GM18526 (cell line): ENCODE results near the gene RGL4.

Experiments used
- POLR2A ChIP-seq: IDR thresholded peaks from 3 replicates; pipeline ENCODE4 v1.6.1; 2011; ENCODE audit not compliant: insufficient read length; ENCODE audit errors: extremely low read depth

RGL4 gene

DNA sequence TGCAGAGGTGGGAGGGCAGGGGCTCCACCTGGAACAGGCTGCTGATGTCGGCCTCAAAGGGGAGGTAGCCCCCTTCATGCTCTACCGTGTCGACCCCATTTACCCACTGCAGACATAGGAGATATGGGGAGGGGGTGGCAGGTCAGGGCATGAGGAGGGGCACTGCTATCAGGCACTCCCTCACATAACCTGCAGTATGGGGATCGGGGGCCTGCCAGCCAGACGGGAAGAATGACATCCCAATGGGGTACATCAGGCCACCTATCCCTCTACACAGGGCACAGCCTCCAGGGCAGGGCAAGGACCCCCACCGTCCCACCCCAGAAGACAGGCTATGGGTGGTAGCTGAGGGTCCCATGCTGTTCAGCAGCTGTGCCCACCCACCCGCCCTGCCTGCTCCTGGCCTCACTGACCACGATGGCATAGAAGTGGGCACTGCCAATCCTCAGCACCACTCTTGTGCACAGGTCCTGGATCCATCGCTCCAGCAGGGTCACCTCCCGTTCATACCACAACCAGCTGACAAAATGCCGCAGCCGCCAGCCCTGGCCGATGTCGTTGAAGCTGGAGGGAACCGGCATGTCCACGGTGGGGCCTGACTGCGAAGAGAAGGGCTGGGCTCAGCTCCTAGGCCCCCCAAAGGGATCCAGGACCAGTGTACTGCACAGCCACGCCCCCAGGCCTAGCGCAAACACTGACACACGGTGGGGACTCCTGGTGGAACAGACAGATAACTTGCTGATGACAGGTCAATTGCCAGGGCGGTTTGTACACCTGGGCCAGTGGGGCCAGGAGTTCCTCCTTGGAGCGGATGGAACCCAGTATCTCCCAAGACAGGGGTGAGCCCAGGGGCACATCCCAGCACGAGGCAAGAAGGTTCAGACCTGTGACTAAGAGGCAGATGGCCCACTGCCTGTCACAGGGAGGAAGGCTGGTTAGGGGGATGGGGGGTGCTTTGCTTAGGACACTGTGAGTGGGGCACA, 24.1 kb downstream of the RGL4 start:
- TF ChIP-seq POLR2A: no peak

- TF ChIP-seq POLR2A: no peak
Observed at GRCh38 chr22:23715806-23716375, 25.1 kb downstream of the RGL4 start.

- peak; percentile 87 for TF ChIP-seq POLR2A
Observed at GRCh38 chr22:23716811-23717801, 26.3 kb downstream of the RGL4 start.

DNA sequence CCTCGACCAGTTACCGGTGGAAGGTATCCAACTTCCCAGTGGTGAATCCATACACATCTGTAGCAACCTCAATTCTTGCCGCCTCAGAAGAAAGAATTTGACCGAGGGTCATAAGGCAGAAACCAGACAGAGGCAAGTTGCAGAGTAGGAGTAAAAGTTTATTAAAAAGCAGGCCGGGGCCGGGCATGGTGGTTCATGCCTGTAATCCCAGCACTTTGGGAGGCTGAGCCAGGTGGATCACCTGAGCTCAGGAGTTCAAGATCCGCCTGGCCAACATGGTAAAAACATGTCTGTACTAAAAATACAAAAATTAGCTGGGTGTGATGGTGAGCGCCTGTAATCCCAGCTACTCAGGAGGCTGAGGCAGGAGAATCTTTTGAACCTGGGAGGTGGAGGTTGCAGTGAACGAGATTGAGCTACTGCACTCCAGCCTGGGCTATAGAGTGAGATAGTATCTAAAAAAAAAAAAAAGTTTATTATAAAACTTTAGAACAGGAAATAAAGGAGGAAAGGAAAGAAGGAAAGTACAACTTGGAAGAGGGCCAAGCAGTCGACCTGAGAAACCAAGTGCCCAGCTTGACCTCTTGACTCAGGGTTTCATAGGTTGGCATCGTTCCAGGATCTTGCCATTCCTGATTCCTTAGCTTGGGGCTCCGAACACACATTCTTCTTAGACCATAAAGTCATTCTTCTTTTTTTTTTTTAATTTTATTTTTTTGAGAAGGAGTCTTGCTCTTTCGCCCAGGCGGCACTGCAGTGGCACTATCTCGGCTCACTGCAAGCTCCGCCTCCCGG, 27.8 kb downstream of the RGL4 start:
- no peak for TF ChIP-seq POLR2A

GRCh38 chr22:23720855-23721254, 30.0 kb downstream of the RGL4 start:
- no peak for TF ChIP-seq POLR2A

DNA sequence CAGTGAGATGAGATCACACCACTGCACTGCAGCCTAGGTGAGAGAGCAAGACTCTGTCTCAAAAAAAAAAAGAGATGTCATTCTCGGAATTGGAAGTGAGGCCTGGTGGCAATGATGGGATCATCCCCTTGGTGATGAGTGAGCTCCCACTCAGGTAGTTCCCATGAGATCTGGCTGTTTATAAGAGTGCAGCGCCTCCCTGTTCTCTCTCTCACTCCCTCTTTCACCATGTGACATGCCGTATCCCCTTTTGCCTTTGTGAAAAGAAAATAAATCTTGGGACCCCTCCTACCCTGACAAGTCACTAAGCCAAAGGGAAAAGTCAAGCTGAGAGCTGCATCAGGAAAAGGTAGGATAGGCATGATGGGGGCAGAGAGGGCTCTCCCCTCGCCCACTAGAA, 31.3 kb downstream of the RGL4 start:
- no peak for TF ChIP-seq POLR2A

GRCh38 chr22:23722724-23723123, 31.9 kb downstream of the RGL4 start:
- no peak for TF ChIP-seq POLR2A

GRCh38 chr22:23737696-23738095, 46.9 kb downstream of the RGL4 start:
- TF ChIP-seq POLR2A: no peak

DNA sequence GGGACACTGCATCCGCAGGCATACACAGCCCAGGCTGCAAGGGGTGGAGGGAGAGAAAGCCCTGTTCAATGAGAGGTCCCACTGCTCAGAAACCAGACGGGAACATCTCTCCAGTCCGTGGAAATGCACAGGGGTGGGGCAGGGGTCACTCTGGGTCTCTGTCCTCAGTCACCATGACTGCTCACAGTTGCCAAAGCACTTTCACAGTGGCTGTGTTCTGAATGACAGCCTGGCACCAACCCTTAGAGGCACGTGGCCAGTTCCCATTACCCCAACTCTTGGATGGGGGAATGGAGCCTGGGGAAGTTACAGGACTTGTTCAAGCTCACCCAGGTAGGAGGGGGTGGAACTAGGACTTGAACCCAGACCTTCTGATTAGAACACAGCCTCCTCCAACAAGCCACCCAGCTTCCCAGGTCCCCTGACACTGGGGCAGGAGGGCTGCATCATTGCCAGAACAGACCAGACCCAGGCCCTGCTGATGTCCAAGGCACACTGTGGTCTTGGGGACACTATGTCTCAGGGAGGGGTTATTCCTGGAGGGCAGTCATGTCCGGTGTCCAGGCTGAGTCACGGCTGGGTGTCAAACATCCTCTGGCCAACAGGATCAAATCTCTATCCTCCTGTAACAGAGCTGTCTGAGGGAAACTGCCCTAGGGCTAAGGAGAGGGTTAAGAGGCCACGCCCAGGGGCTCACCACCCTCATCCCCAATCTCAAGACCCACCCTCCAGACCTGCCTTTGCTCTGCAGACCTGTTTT, 51.9 kb downstream of the RGL4 start:
- no peak for TF ChIP-seq POLR2A

- TF ChIP-seq POLR2A: no peak
Observed at GRCh38 chr22:23743303-23743705, 52.5 kb downstream of the RGL4 start.

DNA sequence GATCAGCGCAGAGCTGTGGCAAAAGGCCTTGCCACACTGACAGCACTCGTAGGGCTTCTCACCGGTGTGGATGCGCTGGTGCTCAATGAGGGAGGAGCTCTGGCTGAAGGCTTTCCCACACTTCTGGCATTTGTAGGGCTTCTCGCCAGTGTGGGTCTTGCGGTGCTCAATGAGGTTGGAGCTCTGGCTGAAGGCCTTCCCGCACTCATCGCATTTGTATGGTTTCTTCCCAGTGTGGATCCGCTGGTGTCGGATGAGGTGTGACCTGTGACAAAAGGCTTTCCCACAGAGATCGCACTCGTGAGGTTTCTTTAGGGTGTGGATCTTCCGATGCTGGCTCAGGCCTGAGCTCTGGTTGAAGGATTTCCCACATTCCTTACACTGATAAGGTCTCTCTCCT, 53.2 kb downstream of the RGL4 start:
- no peak for TF ChIP-seq POLR2A

DNA sequence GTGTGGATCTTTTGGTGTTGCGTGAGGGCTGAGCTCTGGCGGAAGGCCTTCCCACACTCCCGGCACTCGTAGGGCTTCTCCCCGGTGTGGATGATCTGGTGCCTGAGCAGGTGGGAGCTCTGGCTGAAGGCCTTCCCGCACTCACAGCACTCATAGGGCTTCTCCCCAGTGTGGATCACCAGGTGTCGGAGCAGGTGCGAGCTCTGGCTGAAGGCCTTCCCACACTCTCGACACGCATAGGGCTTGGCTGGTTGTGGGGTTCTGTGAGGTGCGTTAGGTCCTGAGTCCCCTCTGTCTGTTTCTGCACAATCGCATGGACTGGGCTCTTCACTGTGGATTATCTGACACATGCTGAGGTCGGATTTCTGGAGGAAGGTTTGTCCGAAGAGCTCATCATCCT, 53.7 kb downstream of the RGL4 start:
- no peak for TF ChIP-seq POLR2A

GRCh38 chr22:23745791-23746190, 55.0 kb downstream of the RGL4 start:
- TF ChIP-seq POLR2A: no peak
